ENCODE data around the gene ZNF474. TPM values are rescaled to one million over a fixed set of nuclear protein-coding genes. Genes with fewer than 3 reads are reported as not detected.
A peak's percentile ranks its signal among the peaks of the same experiment; 100 is the strongest.

The ZNF474 gene
- total RNA-seq, 1 donor from 2014 or later, result 1.1 TPM

DNA sequence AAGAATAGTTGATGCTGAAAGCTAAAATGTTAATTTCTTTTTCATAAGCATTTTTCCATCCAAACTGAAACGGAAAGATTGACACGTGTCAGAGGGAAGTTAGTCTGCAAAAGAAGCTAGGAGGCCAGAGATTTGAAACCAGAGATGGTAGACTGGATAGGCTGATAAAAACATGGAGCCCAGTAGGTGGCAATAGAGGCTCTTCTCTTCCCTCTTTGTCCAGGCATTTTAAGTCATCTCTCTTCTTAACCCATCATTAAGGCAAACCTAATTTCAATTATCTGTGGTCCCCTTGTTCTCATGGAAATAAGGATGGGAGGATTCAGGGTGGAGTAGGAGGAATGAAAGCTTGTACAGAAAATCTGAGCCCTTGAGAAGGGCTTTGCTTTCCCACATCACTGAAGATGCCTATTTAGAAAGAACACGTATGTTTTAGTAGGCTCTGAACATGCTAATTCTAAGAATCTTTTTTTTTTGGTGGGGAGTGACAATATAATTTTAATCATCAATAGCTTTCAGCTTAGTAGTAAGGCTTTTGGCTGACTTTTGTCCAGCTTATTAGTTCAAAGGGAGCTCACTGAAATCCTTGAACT lies 66.6 kb downstream of the ZNF474 start:
- Histone ChIP-seq H3K4me3 (ENCODE audit: low read depth, low read length) (no peak overlapping the region), H3K27me3 (ENCODE audit: control insufficient read depth, insufficient read depth, low read length) (no peaks in the 10 kb centered on the region), H3K36me3 (ENCODE audit: control insufficient read depth, insufficient read depth, low read length) (no peaks in the 10 kb centered on the region)
- DNase-seq (ENCODE audit: low read depth), result no peak
- TF ChIP-seq, protein P1, sequence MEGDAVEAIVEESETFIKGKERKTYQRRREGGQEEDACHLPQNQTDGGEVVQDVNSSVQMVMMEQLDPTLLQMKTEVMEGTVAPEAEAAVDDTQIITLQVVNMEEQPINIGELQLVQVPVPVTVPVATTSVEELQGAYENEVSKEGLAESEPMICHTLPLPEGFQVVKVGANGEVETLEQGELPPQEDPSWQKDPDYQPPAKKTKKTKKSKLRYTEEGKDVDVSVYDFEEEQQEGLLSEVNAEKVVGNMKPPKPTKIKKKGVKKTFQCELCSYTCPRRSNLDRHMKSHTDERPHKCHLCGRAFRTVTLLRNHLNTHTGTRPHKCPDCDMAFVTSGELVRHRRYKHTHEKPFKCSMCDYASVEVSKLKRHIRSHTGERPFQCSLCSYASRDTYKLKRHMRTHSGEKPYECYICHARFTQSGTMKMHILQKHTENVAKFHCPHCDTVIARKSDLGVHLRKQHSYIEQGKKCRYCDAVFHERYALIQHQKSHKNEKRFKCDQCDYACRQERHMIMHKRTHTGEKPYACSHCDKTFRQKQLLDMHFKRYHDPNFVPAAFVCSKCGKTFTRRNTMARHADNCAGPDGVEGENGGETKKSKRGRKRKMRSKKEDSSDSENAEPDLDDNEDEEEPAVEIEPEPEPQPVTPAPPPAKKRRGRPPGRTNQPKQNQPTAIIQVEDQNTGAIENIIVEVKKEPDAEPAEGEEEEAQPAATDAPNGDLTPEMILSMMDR (IDR thresholded peaks at IDR 0.05; ENCODE audit: insufficient read depth, low read length, poor library complexity, severe bottlenecking), result peak; percentile 69

DNA sequence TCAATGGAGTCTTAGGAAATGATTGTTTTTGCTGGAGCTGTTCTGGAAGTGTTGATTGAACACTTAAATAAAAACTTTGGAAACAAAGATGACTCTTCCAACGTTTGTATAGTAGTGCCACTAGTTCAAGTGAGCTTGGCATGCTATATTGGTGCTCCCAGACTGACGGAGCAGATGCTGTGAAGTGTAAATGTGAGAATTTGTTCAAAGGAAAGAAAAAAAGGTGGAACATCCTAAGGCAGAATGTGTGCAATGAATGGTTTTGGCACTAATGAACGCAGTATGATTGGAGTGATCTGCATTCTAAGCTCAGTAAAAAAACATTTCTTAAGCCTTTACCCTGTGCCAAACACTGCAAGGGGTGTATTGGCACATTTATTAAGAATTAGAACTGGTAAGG lies 69.8 kb downstream of the ZNF474 start:
- TF ChIP-seq, protein P1 (IDR thresholded peaks at IDR 0.05; ENCODE audit: insufficient read depth, low read length, poor library complexity, severe bottlenecking), result no peak
- H3K36me3 ChIP-seq (ENCODE audit: control insufficient read depth, insufficient read depth, low read length), result no peaks in the 10 kb centered on the region
- no peak for DNase-seq (ENCODE audit: low read depth)
- no peaks in the 10 kb centered on the region for H3K27me3 ChIP-seq (ENCODE audit: control insufficient read depth, insufficient read depth, low read length)
- H3K4me3 ChIP-seq (ENCODE audit: low read depth, low read length), result no peak overlapping the region

GRCh38 chr5:122200450-122200849 lies 71.1 kb downstream of the ZNF474 start:
- no peaks in the 10 kb centered on the region for H3K27me3 ChIP-seq (ENCODE audit: control insufficient read depth, insufficient read depth, low read length)
- H3K36me3 ChIP-seq (ENCODE audit: control insufficient read depth, insufficient read depth, low read length), result no peaks in the 10 kb centered on the region
- no peak for DNase-seq (ENCODE audit: low read depth)
- H3K4me3 ChIP-seq (ENCODE audit: low read depth, low read length), result no peak overlapping the region
- TF ChIP-seq, protein P1 (IDR thresholded peaks at IDR 0.05; ENCODE audit: insufficient read depth, low read length, poor library complexity, severe bottlenecking), result no peak

GRCh38 chr5:122200865-122201264 lies 71.5 kb downstream of the ZNF474 start:
- H3K27me3 ChIP-seq (ENCODE audit: control insufficient read depth, insufficient read depth, low read length), result no peaks in the 10 kb centered on the region
- H3K36me3 ChIP-seq (ENCODE audit: control insufficient read depth, insufficient read depth, low read length), result no peaks in the 10 kb centered on the region
- DNase-seq (ENCODE audit: low read depth), result no peak
- no peak overlapping the region for H3K4me3 ChIP-seq (ENCODE audit: low read depth, low read length)
- TF ChIP-seq, protein P1 (IDR thresholded peaks at IDR 0.05; ENCODE audit: insufficient read depth, low read length, poor library complexity, severe bottlenecking), result no peak

DNA sequence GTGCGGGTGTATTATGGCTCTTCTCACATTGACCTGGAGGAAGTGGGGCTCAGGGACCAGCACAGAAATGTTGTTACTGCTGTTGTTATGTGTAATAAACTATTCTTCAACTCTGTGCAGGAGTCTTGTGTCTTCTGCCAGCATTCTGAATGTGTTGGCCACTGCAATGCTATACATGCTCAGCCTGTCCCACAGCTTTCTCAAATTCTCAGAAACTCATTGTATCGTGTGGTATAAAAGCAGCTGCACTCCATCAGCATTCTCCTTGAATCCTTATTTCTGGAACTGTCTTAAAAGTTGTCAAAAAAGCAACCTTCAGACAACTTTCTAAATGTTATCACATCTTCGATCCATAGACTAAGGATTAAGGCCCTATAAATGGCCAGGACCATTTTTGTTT lies 72.0 kb downstream of the ZNF474 start:
- TF ChIP-seq, protein P1 (IDR thresholded peaks at IDR 0.05; ENCODE audit: insufficient read depth, low read length, poor library complexity, severe bottlenecking), result no peak
- Histone ChIP-seq H3K4me3 (ENCODE audit: low read depth, low read length) (no peak overlapping the region), H3K27me3 (ENCODE audit: control insufficient read depth, insufficient read depth, low read length) (no peaks in the 10 kb centered on the region), H3K36me3 (ENCODE audit: control insufficient read depth, insufficient read depth, low read length) (no peaks in the 10 kb centered on the region)
- DNase-seq (ENCODE audit: low read depth), result no peak

DNA sequence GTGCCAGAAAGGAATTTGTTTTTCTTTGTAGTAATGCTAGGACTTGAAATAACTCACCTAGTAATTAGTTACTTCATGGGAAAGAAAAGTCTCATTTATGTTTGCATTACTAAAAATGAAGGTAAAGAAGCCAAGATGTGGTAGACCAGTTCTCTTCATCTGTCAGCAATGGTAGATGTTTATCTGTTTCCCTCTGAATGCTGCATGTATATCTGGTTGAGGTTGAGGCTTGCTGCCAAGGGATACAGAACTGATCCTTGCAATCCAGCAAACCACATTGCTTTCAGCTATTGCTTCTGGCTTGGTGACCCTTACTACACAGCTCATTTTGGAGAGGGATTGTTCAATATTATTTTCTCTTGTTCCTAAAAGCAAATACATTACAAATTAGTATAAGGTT lies 73.6 kb downstream of the ZNF474 start:
- TF ChIP-seq, protein P1 (IDR thresholded peaks at IDR 0.05; ENCODE audit: insufficient read depth, low read length, poor library complexity, severe bottlenecking), result no peak
- Histone ChIP-seq H3K36me3 (ENCODE audit: control insufficient read depth, insufficient read depth, low read length) (no peaks in the 10 kb centered on the region), H3K4me3 (ENCODE audit: low read depth, low read length) (no peak overlapping the region), H3K27me3 (ENCODE audit: control insufficient read depth, insufficient read depth, low read length) (no peaks in the 10 kb centered on the region)
- no peak for DNase-seq (ENCODE audit: low read depth)
